LoVo (cell line): ENCODE data around the gene RAB11FIP5.

ENCODE experiments used
- DNase-seq: peaks from one replicate; pipeline ENCODE4 v3.0.0-alpha.2; 2016; ENCODE audit warnings: low spot score

Gene RAB11FIP5

GRCh38 chr2:73033142-73033765, 79.5 kb downstream of the RAB11FIP5 start:
- DNase-seq = no peak

DNA sequence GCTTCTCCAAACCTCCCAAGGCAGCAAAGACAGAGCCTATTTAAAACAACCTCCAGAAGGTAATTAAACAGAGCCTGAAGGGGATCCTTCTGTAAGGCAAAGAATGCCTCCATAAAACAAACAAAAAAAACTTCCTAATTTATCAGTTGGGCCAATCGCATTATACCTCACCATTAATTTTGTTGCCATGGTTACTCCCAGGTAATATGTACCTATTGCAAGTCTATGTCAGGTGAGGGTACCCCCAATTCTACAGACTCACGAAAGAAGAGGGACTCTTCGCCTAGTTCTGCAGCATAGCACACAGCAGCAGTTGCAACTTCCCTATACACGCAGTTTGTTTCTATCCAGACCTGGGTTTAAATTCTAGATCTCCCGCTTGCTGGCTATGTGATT, 80.0 kb downstream of the RAB11FIP5 start:
- DNase-seq = no peak

GRCh38 chr2:73031725-73032701, 80.7 kb downstream of the RAB11FIP5 start:
- peak; percentile 16 for DNase-seq

DNA sequence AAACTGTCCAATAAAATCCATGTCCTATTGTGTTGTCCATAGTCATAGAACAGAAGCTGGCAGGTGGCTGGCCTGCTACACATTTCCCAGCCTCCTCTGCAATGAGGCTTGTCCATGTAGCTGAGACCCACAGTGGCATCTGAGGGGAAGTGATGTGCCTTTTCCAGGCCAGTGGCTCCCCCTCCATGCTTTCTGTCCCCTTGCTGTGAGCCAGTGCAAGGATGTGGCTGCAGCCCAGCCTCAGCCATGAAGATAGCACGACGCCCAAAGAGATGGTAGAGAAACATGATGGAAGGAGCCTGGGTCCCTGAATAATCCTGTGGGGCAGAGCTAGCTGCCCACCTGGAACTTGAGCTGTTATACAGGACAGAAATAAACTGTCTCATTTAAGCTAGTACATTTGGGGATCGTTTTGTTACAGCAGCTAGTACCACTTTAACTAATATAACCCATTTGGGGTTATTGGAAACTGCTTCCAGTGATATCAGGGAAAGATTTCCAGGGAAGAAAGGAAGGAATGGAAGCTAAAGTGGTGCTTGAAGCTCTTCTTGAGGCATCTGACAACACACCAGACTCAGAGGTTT, 81.6 kb downstream of the RAB11FIP5 start:
- no peak for DNase-seq

GRCh38 chr2:73028841-73029240, 83.9 kb downstream of the RAB11FIP5 start:
- DNase-seq = no peak

- no peak for DNase-seq
Observed at GRCh38 chr2:73027340-73027739, 85.4 kb downstream of the RAB11FIP5 start.

DNA sequence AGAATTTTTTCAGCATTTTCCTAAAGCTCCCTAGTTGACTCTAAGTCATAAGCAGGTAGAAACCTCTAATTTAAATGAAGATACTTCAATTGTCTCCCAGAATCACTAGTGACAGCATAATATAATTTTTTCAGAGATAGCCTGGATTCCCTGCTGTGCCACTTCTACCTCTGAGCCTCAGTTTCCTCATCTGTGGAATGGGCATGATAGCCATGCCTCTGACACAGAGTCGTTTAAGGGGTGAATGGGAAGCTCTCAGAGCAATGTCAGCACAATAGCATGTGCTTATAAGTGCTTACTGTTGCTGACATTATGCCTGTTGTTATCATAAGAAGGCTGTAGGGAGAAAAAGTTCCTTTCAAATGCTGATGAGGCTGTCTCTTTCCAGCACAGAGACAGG, 89.3 kb downstream of the RAB11FIP5 start:
- no peak for DNase-seq
